Liver (tissue), 9 donors: ENCODE results near the gene APOC1. TPM values are rescaled to one million over a fixed set of nuclear protein-coding genes. Genes with fewer than 3 reads are reported as not detected.

ENCODE experiments used
- DNase-seq: peaks from one replicate; pipeline ENCODE4 v3.0.0-alpha.2; 2017; ENCODE audit warnings: low spot score
- H3K27ac ChIP-seq, 2 donors: one replicate each; pipeline ENCODE4 v1.7.0; 2013; ENCODE audit warnings: inconsistent platforms in 2 of 2, low read length in 2 of 2, control low read depth in 1 of 2, low read depth in 1 of 2, mild to moderate bottlenecking in 1 of 2
- H3K27me3 ChIP-seq, 4 donors: one replicate each; pipeline versions ENCODE4 v1.6.1 to v1.7.0; 2013; ENCODE audit warnings: low read length in 3 of 4, inconsistent platforms in 1 of 4, mild to moderate bottlenecking in 1 of 4, moderate library complexity in 1 of 4; ENCODE audit not compliant: control insufficient read depth in 4 of 4, insufficient read depth in 4 of 4
- H3K36me3 ChIP-seq, 4 donors: one replicate each; pipeline versions ENCODE4 v1.6.1 to v1.7.0; 2013; ENCODE audit warnings: low read length in 3 of 4, mild to moderate bottlenecking in 3 of 4, low read depth in 1 of 4, moderate library complexity in 1 of 4; ENCODE audit not compliant: control insufficient read depth in 4 of 4, insufficient read depth in 3 of 4
- H3K4me1 ChIP-seq, 4 donors: one replicate each; pipeline versions ENCODE4 v1.6.1 to v1.7.0; 2013; ENCODE audit warnings: low read length in 3 of 4, mild to moderate bottlenecking in 3 of 4, moderate library complexity in 1 of 4; ENCODE audit not compliant: control insufficient read depth in 4 of 4, insufficient read depth in 4 of 4
- H3K4me3 ChIP-seq, 3 donors: one replicate each; pipeline versions ENCODE4 v1.6.1 to v1.7.0; 2013; ENCODE audit warnings: low read length in 3 of 3, control low read depth in 1 of 3, low read depth in 1 of 3, mild to moderate bottlenecking in 1 of 3
- H3K9ac ChIP-seq, 2 donors: one replicate each; pipeline ENCODE4 v1.7.0; 2013; ENCODE audit warnings: low read length in 2 of 2, mild to moderate bottlenecking in 2 of 2, moderate library complexity in 2 of 2, control low read depth in 1 of 2, low read depth in 1 of 2
- H3K9me3 ChIP-seq, 4 donors: one replicate each; pipeline versions ENCODE4 v1.6.1 to v1.7.0; 2013; ENCODE audit warnings: low read length in 3 of 4; ENCODE audit not compliant: control insufficient read depth in 4 of 4
- EGR1 ChIP-seq, 2 donors: IDR thresholded peaks; 2 replicates each; pipeline ENCODE4 v1.6.1; 2016 to 2018; ENCODE audit warnings: antibody characterized with exemption in 2 of 2, low read depth in 2 of 2
- FOXA1 ChIP-seq: IDR thresholded peaks from 2 replicates; pipeline ENCODE4 v1.6.1; 2016; ENCODE audit warnings: antibody characterized with exemption
- FOXA2 ChIP-seq: IDR thresholded peaks from 2 replicates; pipeline ENCODE4 v1.6.1; 2016; ENCODE audit warnings: antibody characterized with exemption
- HNF4A ChIP-seq, 2 donors: conservative IDR thresholded peaks; 2 replicates each; pipeline ENCODE4 v1.6.1; 2016; ENCODE audit warnings: antibody characterized with exemption in 2 of 2, mild to moderate bottlenecking in 2 of 2
- JUND ChIP-seq, 2 donors: IDR thresholded peaks; 2 replicates each; pipeline ENCODE4 v1.6.1; 2016; ENCODE audit warnings: antibody characterized with exemption in 2 of 2
- NR2F2 ChIP-seq: IDR thresholded peaks from 2 replicates; pipeline ENCODE4 v1.6.1; 2016; ENCODE audit warnings: antibody characterized with exemption
- RAD21 ChIP-seq, 2 donors: IDR thresholded peaks; 2 replicates each; pipeline ENCODE4 v1.6.1; 2016; ENCODE audit warnings: antibody characterized with exemption in 2 of 2, mild to moderate bottlenecking in 2 of 2
- RXRA ChIP-seq, 2 donors: IDR thresholded peaks; 2 replicates each; pipeline ENCODE4 v1.6.1; 2017 to 2018; ENCODE audit warnings: antibody characterized with exemption in 2 of 2, mild to moderate bottlenecking in 1 of 2
- SP1 ChIP-seq: IDR thresholded peaks from 2 replicates; pipeline ENCODE4 v1.6.1; 2018; ENCODE audit warnings: antibody characterized with exemption, mild to moderate bottlenecking
- TAF1 ChIP-seq: conservative IDR thresholded peaks from 2 replicates; pipeline ENCODE4 v1.6.1; 2016; ENCODE audit warnings: antibody characterized with exemption, mild to moderate bottlenecking
- YY1 ChIP-seq: IDR thresholded peaks from 2 replicates; pipeline ENCODE4 v1.6.1; 2016; ENCODE audit warnings: antibody characterized with exemption, mild to moderate bottlenecking
- WGBS: extraction: QIAGEN DNeasy Blood & Tissue Kit; methylation state at CpG from one replicate; pipeline ENCODE4 v1.1.7; 2013; 5-methylcytosine and 5-hydroxymethylcytosine counted together
- polyA plus RNA-seq, 2 donors: library from polyadenylated mRNA; stranded (reverse) in 1 of 2; unstranded in 1 of 2; fragments of 200-250 nt in 1 of 2; fragments of >200 nt in 1 of 2; fragmentation: Nextera tagmentation in 1 of 2; extraction: Ambion mirVana in 1 of 2; gene quantifications; one replicate each; pipeline versions ENCODE4 v1.2.1 to v1.2.3, GENCODE V29; 2013 to 2015
- total RNA-seq, 2 donors: library from RNA; depleted of rRNA; stranded (reverse); fragments of >200 nt; gene quantifications; one replicate each; pipeline ENCODE4 v1.2.3, GENCODE V29; 2014
- TF ChIP-seq, protein P1 (sequence below): IDR thresholded peaks from 2 replicates; pipeline ENCODE4 v1.6.1; 2016; ENCODE audit warnings: antibody characterized with exemption
- TF ChIP-seq, protein P2 (sequence below): IDR thresholded peaks from 2 replicates; pipeline ENCODE4 v1.6.1; 2016; ENCODE audit warnings: antibody characterized with exemption
- TF ChIP-seq, protein P3 (sequence below): IDR thresholded peaks from 2 replicates; pipeline ENCODE4 v1.6.1; 2016; ENCODE audit warnings: antibody characterized with exemption
- TF ChIP-seq, protein P4 (sequence below): fragments of 150-350 bp; IDR thresholded peaks from 2 replicates; pipeline ENCODE4 v1.5.1; 2017; ENCODE audit warnings: improper control_type of control experiment, low read depth, low read length; ENCODE audit not compliant: missing input control
- TF ChIP-seq, protein P5 (sequence below): IDR thresholded peaks from 2 replicates; pipeline ENCODE4 v1.6.1; 2016; ENCODE audit warnings: antibody characterized with exemption, mild to moderate bottlenecking
- donor health status: healthy.
- donor health status: healthy.
- donor health status: healthy.
- donor health status: healthy.
- donor health status: healthy.

The APOC1 gene
- total and polyA plus RNA-seq, 4 donors: 612 to 10,095 (median 2,966) TPM

DNA sequence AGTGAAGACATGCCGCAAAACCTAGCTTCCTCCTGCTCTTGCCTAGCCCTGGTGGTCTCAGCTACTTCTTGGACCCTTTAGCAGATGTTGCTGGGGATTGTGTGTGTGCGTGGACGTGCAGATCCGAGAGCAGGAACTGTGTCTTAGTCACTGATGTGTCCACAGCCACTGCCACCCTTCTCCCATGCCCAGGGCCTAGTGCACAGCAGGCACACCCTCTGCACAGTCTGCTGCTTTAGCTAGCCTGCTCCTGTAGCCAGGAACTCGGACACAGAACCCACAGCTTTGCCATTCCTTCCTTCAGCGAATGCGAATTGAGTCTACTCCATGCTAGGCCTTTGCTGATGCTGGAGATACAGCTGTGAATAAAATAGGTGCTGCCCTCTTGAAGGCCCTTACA lies 43.1 kb downstream of the APOC1 start:
- WGBS: 87% methylated on average over 7 of the region's 7 CpGs
- TF ChIP-seq, protein P1, sequence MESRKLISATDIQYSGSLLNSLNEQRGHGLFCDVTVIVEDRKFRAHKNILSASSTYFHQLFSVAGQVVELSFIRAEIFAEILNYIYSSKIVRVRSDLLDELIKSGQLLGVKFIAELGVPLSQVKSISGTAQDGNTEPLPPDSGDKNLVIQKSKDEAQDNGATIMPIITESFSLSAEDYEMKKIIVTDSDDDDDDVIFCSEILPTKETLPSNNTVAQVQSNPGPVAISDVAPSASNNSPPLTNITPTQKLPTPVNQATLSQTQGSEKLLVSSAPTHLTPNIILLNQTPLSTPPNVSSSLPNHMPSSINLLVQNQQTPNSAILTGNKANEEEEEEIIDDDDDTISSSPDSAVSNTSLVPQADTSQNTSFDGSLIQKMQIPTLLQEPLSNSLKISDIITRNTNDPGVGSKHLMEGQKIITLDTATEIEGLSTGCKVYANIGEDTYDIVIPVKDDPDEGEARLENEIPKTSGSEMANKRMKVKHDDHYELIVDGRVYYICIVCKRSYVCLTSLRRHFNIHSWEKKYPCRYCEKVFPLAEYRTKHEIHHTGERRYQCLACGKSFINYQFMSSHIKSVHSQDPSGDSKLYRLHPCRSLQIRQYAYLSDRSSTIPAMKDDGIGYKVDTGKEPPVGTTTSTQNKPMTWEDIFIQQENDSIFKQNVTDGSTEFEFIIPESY: no peak
- TF ChIP-seq RXRA (IDR thresholded peaks at IDR 0.05) (no peak), FOXA1 (no peak), RAD21 (IDR thresholded peaks at IDR 0.05) (no peak), NR2F2 (no peak), HNF4A (conservative IDR thresholded peaks at IDR 0.05) (no peak), TAF1 (no peak), JUND (IDR thresholded peaks at IDR 0.05) (no peak)
- Histone ChIP-seq H3K9me3 (no peaks in the 10 kb centered on the region), H3K27ac (no peak overlapping the region), H3K4me1 (peaks cover 0 to 43% (median 39%) of the 10 kb centered on the region in 4 donors), H3K9ac (no peak overlapping the region), H3K27me3 (no peaks in the 10 kb centered on the region), H3K4me3 (no peak overlapping the region), H3K36me3 (peaks cover 4 to 12% (median 5%) of the 10 kb centered on the region in 4 donors)
- DNase-seq: no peak

DNA sequence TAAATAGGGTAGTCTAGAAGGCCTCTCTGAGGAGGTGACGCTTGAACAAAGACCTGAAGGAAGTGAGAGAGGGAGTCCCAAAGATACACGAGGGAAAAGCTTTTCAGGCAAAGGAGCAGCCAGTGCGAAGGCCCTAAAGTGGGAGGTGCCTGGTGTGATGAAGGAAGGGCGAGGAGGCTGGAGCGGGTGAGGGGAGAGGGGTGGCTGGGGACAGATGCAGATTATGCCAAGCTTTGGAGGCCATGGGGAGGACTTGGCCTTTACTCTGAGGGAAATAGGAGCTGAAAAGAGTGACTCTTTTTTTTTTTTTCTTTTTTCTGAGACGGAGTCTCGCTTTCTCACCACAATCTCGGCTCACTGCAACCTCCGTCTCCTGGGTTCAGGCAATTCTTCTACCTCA lies 43.7 kb downstream of the APOC1 start:
- no peak overlapping the region for H3K27ac ChIP-seq
- no peaks in the 10 kb centered on the region for H3K9me3 ChIP-seq
- TF ChIP-seq, protein P2, sequence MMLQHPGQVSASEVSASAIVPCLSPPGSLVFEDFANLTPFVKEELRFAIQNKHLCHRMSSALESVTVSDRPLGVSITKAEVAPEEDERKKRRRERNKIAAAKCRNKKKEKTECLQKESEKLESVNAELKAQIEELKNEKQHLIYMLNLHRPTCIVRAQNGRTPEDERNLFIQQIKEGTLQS: no peak
- TF ChIP-seq, protein P3, sequence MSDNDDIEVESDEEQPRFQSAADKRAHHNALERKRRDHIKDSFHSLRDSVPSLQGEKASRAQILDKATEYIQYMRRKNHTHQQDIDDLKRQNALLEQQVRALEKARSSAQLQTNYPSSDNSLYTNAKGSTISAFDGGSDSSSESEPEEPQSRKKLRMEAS: no peak
- TF ChIP-seq FOXA1: no peak
- TF ChIP-seq, protein P4, sequence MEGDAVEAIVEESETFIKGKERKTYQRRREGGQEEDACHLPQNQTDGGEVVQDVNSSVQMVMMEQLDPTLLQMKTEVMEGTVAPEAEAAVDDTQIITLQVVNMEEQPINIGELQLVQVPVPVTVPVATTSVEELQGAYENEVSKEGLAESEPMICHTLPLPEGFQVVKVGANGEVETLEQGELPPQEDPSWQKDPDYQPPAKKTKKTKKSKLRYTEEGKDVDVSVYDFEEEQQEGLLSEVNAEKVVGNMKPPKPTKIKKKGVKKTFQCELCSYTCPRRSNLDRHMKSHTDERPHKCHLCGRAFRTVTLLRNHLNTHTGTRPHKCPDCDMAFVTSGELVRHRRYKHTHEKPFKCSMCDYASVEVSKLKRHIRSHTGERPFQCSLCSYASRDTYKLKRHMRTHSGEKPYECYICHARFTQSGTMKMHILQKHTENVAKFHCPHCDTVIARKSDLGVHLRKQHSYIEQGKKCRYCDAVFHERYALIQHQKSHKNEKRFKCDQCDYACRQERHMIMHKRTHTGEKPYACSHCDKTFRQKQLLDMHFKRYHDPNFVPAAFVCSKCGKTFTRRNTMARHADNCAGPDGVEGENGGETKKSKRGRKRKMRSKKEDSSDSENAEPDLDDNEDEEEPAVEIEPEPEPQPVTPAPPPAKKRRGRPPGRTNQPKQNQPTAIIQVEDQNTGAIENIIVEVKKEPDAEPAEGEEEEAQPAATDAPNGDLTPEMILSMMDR: no peak
- TF ChIP-seq FOXA2: no peak
- no peak for TF ChIP-seq RAD21 (IDR thresholded peaks at IDR 0.05)
- no peak for TF ChIP-seq NR2F2
- TF ChIP-seq YY1: no peak
- no peak for TF ChIP-seq TAF1
- no peak for DNase-seq
- WGBS: 87% methylated on average over 9 of the region's 9 CpGs
- no peak overlapping the region for H3K4me3 ChIP-seq
- H3K36me3 ChIP-seq: peaks cover 5 to 12% (median 6%) of the 10 kb centered on the region in 4 donors
- H3K27me3 ChIP-seq: no peaks in the 10 kb centered on the region
- no peak overlapping the region for H3K9ac ChIP-seq
- H3K4me1 ChIP-seq: peaks cover 0 to 43% (median 39%) of the 10 kb centered on the region in 4 donors

DNA sequence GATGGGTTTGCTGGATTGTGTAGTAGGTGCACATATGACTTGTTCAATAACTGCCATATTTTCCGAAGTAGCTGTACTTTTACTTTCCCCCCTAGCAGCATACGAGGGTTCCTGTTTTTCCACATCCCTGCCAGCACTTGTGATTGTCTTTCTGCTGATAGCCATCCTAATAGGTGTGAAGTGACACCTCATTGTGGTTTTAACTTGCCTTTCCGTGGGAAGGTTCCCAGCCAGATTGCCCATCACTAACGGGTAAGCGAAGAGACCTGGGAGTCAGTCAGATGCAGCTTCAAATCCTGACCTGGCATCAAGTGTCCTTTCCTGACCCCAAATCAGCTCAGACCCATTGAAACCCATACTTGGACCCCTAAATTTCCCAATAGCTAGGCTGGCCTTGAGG lies 45.3 kb downstream of the APOC1 start:
- Histone ChIP-seq H3K27me3 (no peaks in the 10 kb centered on the region), H3K27ac (no peak overlapping the region), H3K9me3 (no peaks in the 10 kb centered on the region), H3K4me3 (no peak overlapping the region), H3K9ac (no peak overlapping the region), H3K4me1 (peaks cover 0 to 28% (median 25%) of the 10 kb centered on the region in 4 donors), H3K36me3 (peaks cover 7 to 15% (median 8%) of the 10 kb centered on the region in 4 donors)
- no peak for DNase-seq
- 90% methylated on average over 5 of the region's 5 CpGs for WGBS
- TF ChIP-seq, protein P5, sequence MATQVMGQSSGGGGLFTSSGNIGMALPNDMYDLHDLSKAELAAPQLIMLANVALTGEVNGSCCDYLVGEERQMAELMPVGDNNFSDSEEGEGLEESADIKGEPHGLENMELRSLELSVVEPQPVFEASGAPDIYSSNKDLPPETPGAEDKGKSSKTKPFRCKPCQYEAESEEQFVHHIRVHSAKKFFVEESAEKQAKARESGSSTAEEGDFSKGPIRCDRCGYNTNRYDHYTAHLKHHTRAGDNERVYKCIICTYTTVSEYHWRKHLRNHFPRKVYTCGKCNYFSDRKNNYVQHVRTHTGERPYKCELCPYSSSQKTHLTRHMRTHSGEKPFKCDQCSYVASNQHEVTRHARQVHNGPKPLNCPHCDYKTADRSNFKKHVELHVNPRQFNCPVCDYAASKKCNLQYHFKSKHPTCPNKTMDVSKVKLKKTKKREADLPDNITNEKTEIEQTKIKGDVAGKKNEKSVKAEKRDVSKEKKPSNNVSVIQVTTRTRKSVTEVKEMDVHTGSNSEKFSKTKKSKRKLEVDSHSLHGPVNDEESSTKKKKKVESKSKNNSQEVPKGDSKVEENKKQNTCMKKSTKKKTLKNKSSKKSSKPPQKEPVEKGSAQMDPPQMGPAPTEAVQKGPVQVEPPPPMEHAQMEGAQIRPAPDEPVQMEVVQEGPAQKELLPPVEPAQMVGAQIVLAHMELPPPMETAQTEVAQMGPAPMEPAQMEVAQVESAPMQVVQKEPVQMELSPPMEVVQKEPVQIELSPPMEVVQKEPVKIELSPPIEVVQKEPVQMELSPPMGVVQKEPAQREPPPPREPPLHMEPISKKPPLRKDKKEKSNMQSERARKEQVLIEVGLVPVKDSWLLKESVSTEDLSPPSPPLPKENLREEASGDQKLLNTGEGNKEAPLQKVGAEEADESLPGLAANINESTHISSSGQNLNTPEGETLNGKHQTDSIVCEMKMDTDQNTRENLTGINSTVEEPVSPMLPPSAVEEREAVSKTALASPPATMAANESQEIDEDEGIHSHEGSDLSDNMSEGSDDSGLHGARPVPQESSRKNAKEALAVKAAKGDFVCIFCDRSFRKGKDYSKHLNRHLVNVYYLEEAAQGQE: no peak
- TF ChIP-seq FOXA1 (no peak), HNF4A (conservative IDR thresholded peaks at IDR 0.05) (no peak), SP1 (no peak), RXRA (IDR thresholded peaks at IDR 0.05) (no peak), RAD21 (IDR thresholded peaks at IDR 0.05) (no peak), TAF1 (no peak), FOXA2 (no peak), EGR1 (IDR thresholded peaks at IDR 0.05; ENCODE audit: low read depth in 2 of 2) (no peak), NR2F2 (no peak)
- TF ChIP-seq, protein P3: no peak
- TF ChIP-seq, protein P2: no peak
